Panc1 (cell line): ENCODE measurements around the gene GRID1. TPM values are rescaled to one million over a fixed set of nuclear protein-coding genes. Genes with fewer than 3 reads are reported as not detected.

Experiments
- ATAC-seq: fragments of 200-7000 bp; cut with Tn5 transposase; 2 replicates; pipeline ENCODE4 v1.9.1; 2020; ENCODE audit warnings: mild to moderate bottlenecking, moderate library complexity
- BruUV-seq: library from RNA; stranded (reverse); fragments of 400-500 nt; replicated peaks from 2 replicates; lab custom pipeline; 2021; lab: Mats Ljungman, UMichigan
- CTCF ChIA-PET: fragments of 300-600 bp; sonication (Branson Sonifier 250); formaldehyde crosslinking; loops from one replicate; lab custom pipeline; 2022; ENCODE audit warnings: antibody characterized with exemption; lab: Charles Lee
- POLR2A ChIA-PET: fragments of 300-600 bp; sonication (Branson Sonifier 250); formaldehyde crosslinking; loops from one replicate; lab custom pipeline; 2022; ENCODE audit warnings: antibody characterized with exemption; lab: Charles Lee
- DNase-seq: peaks from one replicate; pipeline ENCODE4 v3.0.0-alpha.2; 2010; ENCODE audit warnings: low read depth, low spot score
- H3K27ac ChIP-seq: 2 replicates; pipeline ENCODE4 v1.5.1; 2011; ENCODE audit warnings: mild to moderate bottlenecking, low read length, inconsistent platforms
- H3K27me3 ChIP-seq: fragments of 200-500 bp; sonication (Bioruptor generic); 2 replicates; pipeline ENCODE4 v1.6.0; 2014; ENCODE audit warnings: low read length, inconsistent platforms; ENCODE audit not compliant: control insufficient read depth, insufficient read depth
- H3K36me3 ChIP-seq: fragments of 200-500 bp; sonication (Bioruptor generic); 2 replicates; pipeline ENCODE4 v1.5.1; 2014; ENCODE audit warnings: inconsistent platforms, mild to moderate bottlenecking, low read length, moderate library complexity; ENCODE audit not compliant: control insufficient read depth, insufficient read depth
- H3K4me1 ChIP-seq: 2 replicates; pipeline ENCODE4 v1.5.1; 2011; ENCODE audit warnings: inconsistent platforms, mild to moderate bottlenecking, low read length, moderate library complexity; ENCODE audit not compliant: control insufficient read depth, insufficient read depth
- H3K4me3 ChIP-seq, 2 experiments: 2 replicates each; pipeline ENCODE4 v1.5.1; 2011 to 2012; ENCODE audit warnings: low read depth in 2 of 2, low read length in 2 of 2, mild to moderate bottlenecking in 2 of 2, inconsistent platforms in 1 of 2, moderate library complexity in 1 of 2
- H3K9me3 ChIP-seq: fragments of 200-500 bp; sonication (Bioruptor generic); 2 replicates; pipeline ENCODE4 v1.5.1; 2014; ENCODE audit warnings: low read depth, mild to moderate bottlenecking, inconsistent platforms, low read length, moderate library complexity; ENCODE audit not compliant: control insufficient read depth, insufficient read depth
- POLR2AphosphoS5 ChIP-seq: IDR thresholded peaks from 2 replicates; pipeline ENCODE4 v1.6.1; 2012; ENCODE audit warnings: mild to moderate bottlenecking, low read depth, low read length, moderate library complexity
- REST ChIP-seq, 2 experiments: IDR thresholded peaks; 2 replicates each; pipeline ENCODE4 v1.6.1; 2011 to 2012; ENCODE audit warnings: low read depth in 2 of 2, control low read depth in 1 of 2, low read length in 1 of 2, mild to moderate bottlenecking in 1 of 2, moderate library complexity in 1 of 2; ENCODE audit not compliant: insufficient read depth in 1 of 2
- SIN3A ChIP-seq: IDR thresholded peaks from 2 replicates; pipeline ENCODE4 v1.6.1; 2012; ENCODE audit warnings: low read depth, mild to moderate bottlenecking, low read length, moderate library complexity, borderline replicate concordance; ENCODE audit not compliant: insufficient read depth
- TCF7L2 ChIP-seq: IDR thresholded peaks from 2 replicates; pipeline ENCODE4 v1.6.1; 2011; ENCODE audit warnings: mild to moderate bottlenecking, low read depth, low read length, inconsistent platforms
- in situ Hi-C: cut with HindIII; loops from 2 replicates; pipeline ENCODE4 v1.10.0; 2016; ENCODE audit warnings: low sequenced_read_pairs, low pct_unique_long_range_greater_than_20kb
- intact Hi-C: fragments of 100-400 bp; cut with micrococcal nuclease; formaldehyde crosslinking; loops from one replicate; pipeline ENCODE4 v1.10.0; 2022; ENCODE audit not compliant: unreplicated experiment
- total RNA-seq: library from RNA; stranded (reverse); gene quantifications from one replicate; pipeline ENCODE4 v1.2.1, GENCODE V29; 2021; ENCODE audit not compliant: unreplicated experiment
- TF ChIP-seq, protein P1 (sequence below): fragments of 450-650 bp; IDR thresholded peaks from 2 replicates; pipeline ENCODE4 v1.5.1; 2017; ENCODE audit warnings: mild to moderate bottlenecking

Gene GRID1
- total RNA-seq, 1 experiment from 2014 or later = 2.3 TPM

DNA sequence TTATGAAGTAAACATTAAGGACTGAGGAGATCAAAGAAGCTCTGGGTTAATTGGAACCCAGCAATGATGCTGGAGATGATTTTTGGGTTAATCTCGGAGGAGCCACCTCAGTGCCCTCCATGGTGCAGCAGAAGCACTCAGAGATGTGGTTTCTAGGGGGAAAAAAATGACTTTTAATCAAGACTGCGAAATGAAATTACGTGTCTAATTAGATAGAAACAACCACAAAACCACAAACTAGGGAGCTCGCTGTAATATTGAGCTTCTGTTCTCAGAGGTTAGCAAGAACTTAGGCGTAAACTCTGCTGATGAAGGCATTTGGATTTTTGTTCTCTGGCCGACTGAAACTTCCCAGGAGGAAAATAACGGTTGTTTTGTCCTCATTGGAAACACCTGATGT is 319.0 kb downstream of the GRID1 start:
- DNase-seq (no peak), ATAC-seq (no peak)
- H3K27me3 ChIP-seq = no peaks in the 10 kb centered on the region
- H3K4me3 ChIP-seq = no peak overlapping the region
- in situ Hi-C loops = no loop called here
- 0 out of 2 replicates have a peak, but pooled peaks cover 3% of the 10 kb centered on the region for H3K9me3 ChIP-seq
- POLR2A ChIA-PET = no interaction called here
- H3K36me3 ChIP-seq = no peaks in the 10 kb centered on the region
- H3K4me1 ChIP-seq = no peaks in the 10 kb centered on the region
- no TSS peak for BruUV-seq
- CTCF ChIA-PET = no interaction called here
- intact Hi-C loops = no loop called here
- H3K27ac ChIP-seq = no peak overlapping the region
- TF ChIP-seq POLR2AphosphoS5 (no peak), TCF7L2 (no peak), SIN3A (no peak), REST (IDR thresholded peaks at IDR 0.05; ENCODE audit: insufficient read depth in 1 of 2, low read depth in 2 of 2, low read length in 1 of 2) (no peak)
- TF ChIP-seq, protein P1, sequence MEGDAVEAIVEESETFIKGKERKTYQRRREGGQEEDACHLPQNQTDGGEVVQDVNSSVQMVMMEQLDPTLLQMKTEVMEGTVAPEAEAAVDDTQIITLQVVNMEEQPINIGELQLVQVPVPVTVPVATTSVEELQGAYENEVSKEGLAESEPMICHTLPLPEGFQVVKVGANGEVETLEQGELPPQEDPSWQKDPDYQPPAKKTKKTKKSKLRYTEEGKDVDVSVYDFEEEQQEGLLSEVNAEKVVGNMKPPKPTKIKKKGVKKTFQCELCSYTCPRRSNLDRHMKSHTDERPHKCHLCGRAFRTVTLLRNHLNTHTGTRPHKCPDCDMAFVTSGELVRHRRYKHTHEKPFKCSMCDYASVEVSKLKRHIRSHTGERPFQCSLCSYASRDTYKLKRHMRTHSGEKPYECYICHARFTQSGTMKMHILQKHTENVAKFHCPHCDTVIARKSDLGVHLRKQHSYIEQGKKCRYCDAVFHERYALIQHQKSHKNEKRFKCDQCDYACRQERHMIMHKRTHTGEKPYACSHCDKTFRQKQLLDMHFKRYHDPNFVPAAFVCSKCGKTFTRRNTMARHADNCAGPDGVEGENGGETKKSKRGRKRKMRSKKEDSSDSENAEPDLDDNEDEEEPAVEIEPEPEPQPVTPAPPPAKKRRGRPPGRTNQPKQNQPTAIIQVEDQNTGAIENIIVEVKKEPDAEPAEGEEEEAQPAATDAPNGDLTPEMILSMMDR = no peak

DNA sequence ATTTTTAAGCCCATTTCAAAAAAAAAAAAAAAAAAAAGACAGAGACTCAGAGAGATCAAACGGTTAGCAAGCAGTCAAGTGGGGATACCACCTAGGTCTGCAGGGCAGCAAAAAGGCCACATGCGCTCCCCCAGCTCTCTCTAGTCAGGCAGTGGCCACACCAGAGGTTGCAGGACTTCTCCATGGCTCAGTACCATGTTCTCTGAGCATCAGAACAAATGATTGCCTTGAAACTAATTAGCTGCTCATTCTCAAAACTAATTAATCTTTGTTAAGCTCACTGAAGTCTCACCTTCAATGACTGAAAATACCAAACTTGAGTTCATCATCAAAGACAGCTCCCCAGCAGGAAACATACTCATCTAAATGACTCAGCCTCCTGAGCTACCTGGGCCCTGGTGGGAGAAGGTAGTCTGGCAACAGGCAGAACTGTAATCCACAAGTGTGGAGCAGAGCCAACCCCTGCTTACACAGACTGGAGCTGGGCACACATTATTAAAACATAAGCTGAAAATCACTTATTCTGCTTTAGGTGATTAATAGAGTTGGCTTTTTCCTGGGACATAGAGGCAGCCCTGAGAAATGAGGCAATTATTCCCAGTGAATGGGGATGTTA is 319.6 kb downstream of the GRID1 start:
- BruUV-seq = no TSS peak
- ChIA-PET POLR2A (no interaction called here), CTCF (no interaction called here)
- Histone ChIP-seq H3K4me1 (no peaks in the 10 kb centered on the region), H3K27ac (no peak overlapping the region), H3K27me3 (no peaks in the 10 kb centered on the region), H3K36me3 (no peaks in the 10 kb centered on the region), H3K9me3 (0 out of 2 replicates have a peak, but pooled peaks cover 3% of the 10 kb centered on the region), H3K4me3 (no peak overlapping the region)
- intact Hi-C loops = no loop called here
- DNase-seq = no peak
- ATAC-seq = no peak
- in situ Hi-C loops = no loop called here
- TF ChIP-seq TCF7L2 = no peak
- TF ChIP-seq POLR2AphosphoS5 = no peak
- TF ChIP-seq REST (IDR thresholded peaks at IDR 0.05; ENCODE audit: insufficient read depth in 1 of 2, low read depth in 2 of 2, low read length in 1 of 2) = no peak
- no peak for TF ChIP-seq SIN3A
- TF ChIP-seq, protein P1 = no peak
